Activated naive CD4-positive, alpha-beta T cell treated with anti-CD3 and anti-CD28 coated beads, Interleukin-2, amount 50 U/mL, for 16 hours (primary cell): ENCODE data around the gene CNOT11.
"Not testable (repeated sequence)": the region's sequence is repeated elsewhere in the genome, so short reads cannot be mapped to it uniquely, and the experiment has no call there.

Experiments used
- DNase-seq: peaks from one replicate; pipeline ENCODE4 v3.0.0-alpha.2; 2020

Gene CNOT11

DNA sequence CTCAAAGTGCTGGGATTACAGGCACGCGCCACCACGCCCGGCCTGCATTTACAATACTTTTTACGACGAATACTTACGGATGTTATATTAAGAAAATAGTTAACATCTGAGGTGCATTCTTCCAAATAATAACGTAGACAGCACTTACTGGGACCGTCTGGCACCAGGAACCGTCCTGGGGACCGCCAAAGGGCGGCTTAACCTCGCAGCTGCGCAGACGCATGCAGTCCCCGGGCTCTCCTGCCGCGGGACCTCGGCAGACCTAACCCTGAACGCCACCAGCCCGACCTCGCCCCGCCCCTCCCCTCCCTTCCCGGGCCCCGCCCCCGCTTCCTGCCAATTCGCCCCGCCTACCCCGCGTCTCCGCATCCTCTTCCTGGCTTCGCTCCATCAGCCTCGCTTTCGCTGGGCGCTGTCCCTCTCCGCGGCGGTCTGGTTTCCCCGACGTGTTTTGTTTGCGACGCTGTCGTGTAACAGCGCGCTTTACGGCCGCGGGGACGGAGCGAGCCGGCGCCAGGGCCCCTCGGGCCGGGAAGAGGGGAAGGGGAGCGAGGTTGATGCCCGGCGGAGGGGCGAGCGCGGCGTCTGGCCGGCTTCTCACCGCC, at the start of gene CNOT11:
Gene CNOT11, plus strand, starts transcription at position 479 of the 605 bp plus-strand sequence. Its CDS starts 79 bp downstream, at position 558.
- peak; percentile 99 for DNase-seq

DNA sequence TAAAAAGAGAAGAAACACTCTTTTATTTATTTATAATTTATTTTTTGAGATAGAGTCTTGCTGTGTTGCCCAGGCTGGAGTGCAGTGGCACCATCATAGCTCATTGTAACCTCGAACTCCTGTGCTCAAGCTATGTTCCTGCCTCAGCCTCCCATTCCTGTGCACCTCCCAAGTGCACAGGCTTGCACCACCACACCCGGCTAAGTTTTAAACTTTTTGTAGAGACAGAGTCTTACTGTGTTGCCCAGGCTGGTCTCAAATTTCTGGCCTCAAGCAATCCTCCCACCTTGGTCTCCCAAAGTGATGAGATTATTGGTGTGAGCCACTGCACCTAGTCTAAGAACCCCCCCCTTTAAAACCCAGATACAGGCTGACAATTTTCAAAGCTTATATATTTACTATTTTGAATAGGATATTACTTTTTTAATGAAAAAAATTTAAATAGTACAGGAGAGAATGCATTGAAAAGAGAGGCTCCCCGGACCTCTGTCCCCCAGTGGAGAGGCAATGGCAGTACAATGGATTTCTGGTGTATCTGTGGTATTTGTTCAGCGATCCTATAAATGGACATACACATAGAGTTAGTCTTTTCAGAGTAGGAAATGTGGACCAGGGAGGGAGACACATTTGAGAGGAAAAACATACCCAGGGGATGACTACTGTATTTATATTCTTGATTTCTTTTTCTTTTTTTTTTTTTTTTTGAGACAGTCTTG, 48.1 kb upstream of the CNOT11 start:
- DNase-seq, result no peak

DNA sequence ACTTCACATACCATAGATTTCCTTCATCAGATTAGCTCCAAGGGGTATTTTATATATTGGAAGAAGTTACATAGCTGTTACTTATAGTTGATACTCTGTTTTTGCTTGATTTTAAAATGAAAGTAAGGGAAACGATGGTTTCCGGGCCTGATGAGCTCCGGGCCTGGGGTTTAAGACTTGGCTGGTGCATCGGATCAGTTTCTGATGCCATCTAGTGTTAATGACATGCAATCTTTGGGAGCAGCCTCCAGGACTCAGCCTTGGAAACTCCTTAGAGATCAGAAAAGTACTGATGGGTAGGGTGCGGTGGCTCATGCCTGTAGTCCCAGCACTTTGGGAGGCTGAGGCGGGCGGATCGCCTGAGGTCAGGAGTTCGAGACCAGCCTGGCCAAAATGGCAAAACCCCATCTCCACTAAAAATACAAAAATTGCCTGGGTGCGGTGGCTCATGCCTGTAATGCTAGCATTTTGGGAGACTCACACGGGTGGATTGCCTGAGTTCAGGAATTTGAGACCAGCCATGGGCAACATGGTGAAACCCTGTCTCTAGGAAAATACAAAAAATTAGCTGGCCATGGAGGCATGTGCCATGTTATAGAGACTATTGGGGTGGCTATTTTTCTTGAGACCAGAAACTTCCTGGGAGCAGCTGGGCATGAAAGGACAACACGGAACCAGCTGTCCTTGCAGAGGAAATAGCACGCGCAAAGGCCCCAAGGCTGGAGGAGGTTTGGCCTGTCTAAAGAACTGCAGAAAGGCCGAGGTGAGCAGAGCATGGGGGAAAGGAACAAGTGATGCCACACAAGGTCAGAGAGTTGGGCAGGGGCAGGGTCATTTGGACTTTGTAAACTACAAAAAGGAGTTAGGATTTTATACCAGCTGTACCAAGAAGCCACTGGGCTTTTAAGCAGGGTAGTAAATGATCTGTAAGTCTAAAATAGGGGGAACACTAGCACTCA, 46.9 kb upstream of the CNOT11 start:
- peak; percentile 48 for DNase-seq

DNA sequence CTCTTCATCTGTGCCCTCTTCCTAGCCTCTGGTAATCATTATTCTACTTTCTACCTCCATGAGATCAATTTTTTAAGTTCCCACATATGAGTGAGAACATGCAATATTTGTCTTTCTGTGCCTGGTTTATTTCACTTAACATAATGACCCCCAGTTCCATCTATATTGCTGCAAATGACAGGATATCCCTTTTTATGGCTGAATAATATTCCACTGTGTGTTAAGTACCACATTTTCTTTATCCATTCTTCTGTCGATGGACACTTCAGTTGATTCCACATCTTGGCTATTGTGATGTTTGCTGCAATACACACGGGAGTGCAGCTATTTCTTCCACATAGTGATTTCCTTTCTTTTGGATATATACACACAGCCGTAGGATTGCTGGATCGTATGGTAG, 43.9 kb upstream of the CNOT11 start:
- no peak for DNase-seq

GRCh38 chr2:101219246-101219645, 33.4 kb upstream of the CNOT11 start:
- no peak for DNase-seq

- DNase-seq, result not testable (repeated sequence)
These were observed 32.6 kb upstream of the CNOT11 start for GRCh38 chr2:101220091-101220490.

DNA sequence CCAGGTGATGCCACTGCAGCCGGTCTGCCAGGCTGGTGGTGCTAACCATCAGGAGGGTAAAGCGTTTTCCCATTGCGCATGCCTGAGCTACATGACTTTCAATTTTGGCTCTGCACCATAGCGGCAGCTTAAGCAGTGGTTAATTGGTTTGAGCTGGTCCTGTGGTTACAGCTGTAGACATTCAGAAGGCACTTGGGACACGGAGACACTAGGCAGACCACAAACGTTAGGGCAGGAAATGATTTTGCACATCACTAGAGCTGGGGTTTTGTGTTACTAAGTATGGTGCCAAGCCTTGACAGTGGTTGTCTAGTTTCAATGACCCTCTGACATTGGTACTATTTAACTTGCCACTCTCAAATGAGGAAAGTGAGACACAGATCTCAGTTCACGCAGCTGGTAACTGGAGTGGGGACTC, 28.9 kb upstream of the CNOT11 start:
- DNase-seq, result peak; percentile 31

GRCh38 chr2:101230541-101231001, 22.1 kb upstream of the CNOT11 start:
- DNase-seq, result no peak

- no peak for DNase-seq
These were observed 21.4 kb upstream of the CNOT11 start for GRCh38 chr2:101231240-101231639.

DNA sequence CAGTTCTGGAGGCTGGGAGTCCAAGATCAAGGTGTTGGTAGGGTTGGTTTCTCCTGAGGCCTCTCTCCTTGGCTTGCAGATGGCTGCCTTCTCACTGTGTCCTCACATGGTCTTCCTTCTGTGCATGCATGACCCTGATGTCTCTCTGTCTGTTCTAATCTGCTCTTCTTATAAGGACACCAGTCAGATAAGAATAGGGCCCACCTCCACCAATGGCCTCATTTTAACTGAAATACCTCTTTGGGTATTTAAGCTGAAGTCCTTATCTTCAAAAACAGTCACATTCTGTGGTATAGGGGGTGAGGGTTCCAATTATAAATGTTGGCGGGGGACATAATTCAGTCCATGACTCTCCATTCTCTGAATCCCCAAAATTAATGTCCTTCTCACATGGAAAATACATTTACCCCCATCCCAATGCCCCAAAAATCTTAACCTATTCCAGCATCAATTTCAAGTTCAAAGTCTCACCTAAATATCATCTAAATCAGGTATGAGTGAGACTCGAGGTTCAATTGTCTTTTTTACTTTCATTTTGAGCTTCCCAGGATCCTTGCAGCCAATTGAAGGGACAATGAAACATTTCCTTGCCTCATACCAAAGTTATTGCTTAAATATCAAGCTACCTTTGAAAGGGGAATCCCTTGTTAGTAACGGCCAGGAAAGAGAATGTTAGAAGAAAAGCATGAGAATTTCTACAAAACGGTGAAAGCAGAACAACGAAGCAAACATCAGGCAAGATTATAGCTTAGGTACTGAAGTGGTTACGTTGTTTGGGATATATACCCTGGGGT, 20.6 kb upstream of the CNOT11 start:
- DNase-seq, result no peak

- DNase-seq, result no peak
These were observed 19.9 kb upstream of the CNOT11 start for GRCh38 chr2:101232770-101233169.

DNA sequence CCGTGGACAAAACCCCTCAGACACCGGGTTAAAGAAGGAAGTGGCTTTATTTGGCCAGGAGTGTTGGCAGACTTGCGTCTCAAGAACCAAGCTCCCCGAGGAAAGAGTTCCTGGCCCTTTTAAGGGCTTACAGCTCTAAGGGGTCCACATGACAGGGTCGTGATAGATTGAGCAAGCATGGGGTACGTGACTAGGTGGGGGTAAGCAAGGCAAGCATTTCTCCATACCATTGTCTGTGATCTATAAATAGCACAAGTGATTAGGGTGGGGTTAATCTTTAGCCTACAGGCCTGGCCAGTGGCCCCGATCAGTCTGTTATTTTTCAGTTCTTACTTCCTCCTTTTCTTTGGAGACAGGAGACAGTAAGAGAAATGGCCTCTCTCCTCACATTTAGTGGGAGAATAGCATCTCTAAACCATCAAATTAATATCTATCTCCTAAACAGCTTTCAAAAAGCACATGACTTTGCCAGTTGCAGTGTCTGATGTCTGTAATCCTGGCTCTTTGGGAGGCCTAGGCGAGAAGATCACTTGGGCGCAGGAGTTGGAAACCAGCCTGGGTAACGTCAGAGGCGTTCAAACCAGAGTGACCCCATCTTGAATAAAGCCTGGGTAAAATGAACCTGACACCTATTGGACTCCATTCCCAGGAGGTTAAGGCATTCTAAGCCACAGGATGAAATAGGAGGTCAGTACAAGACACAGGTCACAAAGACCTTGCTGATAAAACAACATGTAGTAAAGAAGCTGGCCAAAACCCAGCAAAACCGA, 18.3 kb upstream of the CNOT11 start:
- no peak for DNase-seq

DNA sequence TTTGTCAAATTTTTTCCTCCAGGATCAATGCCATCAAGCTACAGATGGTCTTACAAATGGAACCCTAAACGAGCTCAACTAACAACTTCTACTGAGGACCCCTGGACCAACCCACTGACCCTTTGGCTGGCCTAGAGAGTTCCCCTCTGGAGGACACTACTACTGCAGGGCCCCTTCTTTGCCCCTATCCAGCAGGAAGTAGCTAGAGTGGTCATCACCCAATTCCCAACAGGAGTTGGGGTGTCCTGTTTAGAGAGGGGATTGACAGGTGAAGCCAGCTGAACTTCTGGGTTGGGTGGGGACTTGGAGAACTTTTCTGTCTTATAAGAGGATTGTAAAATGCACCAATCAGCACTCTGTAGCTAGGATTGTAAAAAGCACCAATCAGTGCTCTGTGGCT, 16.7 kb upstream of the CNOT11 start:
- DNase-seq, result not testable (repeated sequence)

- DNase-seq, result not testable (repeated sequence)
These were observed 14.7 kb upstream of the CNOT11 start for GRCh38 chr2:101237944-101238343.

DNA sequence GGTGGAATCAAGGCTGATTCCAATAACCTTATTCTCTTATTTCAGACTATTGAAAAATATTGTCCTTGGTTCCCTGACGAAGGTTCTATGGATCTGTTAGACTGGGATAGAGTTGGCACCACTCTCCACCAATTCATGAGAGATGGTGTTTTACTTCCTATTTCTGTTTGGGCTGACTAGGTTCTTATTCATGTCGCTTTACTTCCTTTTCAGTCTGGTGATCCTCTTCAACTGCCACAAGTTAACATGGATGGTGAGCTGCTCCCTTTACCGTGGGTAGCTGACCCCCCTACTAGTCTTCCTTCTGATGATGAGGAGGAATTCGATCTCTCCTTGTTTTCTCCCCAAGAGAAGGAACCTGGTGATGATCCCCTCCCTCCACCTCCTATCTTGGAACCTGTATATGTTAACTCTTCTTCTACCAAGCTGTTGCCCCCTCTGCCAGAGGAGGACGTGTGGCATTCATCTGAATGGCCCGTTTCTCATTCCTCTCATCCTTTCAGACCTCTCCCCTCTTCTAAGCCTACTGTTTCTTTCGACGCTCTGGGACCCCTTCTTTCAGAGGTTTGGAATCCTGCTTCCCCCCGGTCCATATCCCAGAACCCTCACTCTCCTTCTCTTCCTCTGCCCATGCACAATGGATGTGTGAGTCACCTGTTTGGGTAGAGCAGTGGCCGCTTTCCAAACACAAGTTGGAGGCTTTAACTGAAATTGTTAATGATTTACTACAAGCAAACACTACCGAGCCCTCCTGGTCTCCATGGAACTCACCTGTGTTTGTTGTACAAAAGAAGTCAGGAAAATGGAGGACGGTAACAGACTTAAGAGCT, 13.5 kb upstream of the CNOT11 start:
- DNase-seq, result no peak

- DNase-seq, result not testable (repeated sequence)
These were observed 12.9 kb upstream of the CNOT11 start for GRCh38 chr2:101239760-101240118.

DNA sequence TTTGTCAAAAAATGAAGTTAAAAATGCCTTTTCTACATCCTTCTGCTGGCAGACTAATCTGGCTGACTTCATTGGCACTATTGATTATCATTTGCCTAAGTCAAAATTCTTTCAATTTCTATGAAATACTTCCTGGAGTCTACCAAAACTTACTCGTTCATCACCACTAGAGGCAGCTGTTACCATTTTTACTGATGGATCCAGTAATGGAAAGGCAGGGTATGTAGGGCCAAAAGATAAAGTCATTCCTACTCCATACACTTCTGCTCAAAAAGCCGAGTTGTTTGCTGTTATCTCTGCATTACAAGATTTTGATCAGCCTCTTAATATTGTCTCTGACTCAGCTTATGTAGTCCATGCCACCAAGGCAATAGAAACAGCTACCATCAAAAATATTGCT, 12.0 kb upstream of the CNOT11 start:
- DNase-seq, result not testable (repeated sequence)

DNA sequence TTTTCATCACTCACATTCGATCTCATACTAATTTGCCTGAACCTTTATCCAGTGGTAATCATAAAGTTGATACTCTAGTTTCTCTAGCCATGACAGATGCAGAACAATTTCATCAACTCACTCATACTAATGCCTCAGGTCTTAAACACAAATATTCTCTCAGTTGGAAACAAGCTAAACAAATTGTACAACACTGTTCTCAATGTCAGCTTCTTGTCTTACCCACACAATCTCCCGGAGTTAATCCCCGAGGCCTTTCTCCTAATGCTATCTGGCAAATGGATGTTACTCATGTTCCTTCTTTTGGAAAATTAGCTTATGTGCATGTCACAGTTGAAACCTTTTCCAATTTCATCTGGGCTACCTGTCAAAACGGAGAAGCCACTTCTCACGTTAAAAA, 11.5 kb upstream of the CNOT11 start:
- no peak for DNase-seq

GRCh38 chr2:101244373-101244772, 8.3 kb upstream of the CNOT11 start:
- not testable (repeated sequence) for DNase-seq

DNA sequence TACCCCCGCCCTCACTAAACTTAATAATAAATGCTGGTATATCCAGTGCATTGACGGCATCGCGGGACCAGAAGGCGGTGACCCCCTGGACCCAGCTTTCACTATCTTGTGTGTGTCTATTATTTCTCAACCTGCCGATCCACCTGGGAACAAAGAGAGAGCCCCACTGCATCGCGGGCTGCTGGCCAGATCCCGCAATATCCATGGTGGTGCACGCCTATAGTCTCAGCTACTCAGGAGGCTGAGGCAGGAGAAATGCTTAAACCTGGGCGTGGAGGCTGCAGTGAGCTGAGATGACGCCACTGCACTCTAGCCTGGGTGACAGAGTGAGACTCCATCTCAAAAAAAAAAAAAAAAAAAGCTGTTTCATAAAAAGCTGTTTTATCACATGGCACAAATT, 7.8 kb upstream of the CNOT11 start:
- not testable (repeated sequence) for DNase-seq

GRCh38 chr2:101245468-101245867, 7.2 kb upstream of the CNOT11 start:
- DNase-seq, result not testable (repeated sequence)
